Progenitor cell of endocrine pancreas (in vitro differentiated cells): Measurements from ENCODE around the gene CYP2A13. TPM values are rescaled to one million over a fixed set of nuclear protein-coding genes. Genes with fewer than 3 reads are reported as not detected.
"Not testable (repeated sequence)": the region's sequence is repeated elsewhere in the genome, so short reads cannot be mapped to it uniquely, and the experiment has no call there.

Source experiments
- DNase-seq: peaks from one replicate; pipeline ENCODE4 v3.0.0; 2021; ENCODE audit warnings: low spot score; ENCODE audit not compliant: unreplicated experiment
- H3K27ac Mint-ChIP-seq: 2 replicates; pipeline ENCODE4 v1.8.0; 2021; ENCODE audit warnings: mild to moderate bottlenecking, moderate library complexity, mixed read lengths
- H3K27me3 Mint-ChIP-seq: 2 replicates; pipeline ENCODE4 v1.8.0; 2021; ENCODE audit warnings: mixed read lengths
- H3K36me3 Mint-ChIP-seq: 2 replicates; pipeline ENCODE4 v1.8.0; 2022; ENCODE audit warnings: mixed read lengths; ENCODE audit not compliant: insufficient read depth
- H3K4me1 Mint-ChIP-seq: 2 replicates; pipeline ENCODE4 v1.8.0; 2021; ENCODE audit warnings: low read depth, mixed read lengths
- H3K4me3 Mint-ChIP-seq: 2 replicates; pipeline ENCODE4 v1.8.0; 2021; ENCODE audit warnings: low read depth, mild to moderate bottlenecking, moderate library complexity, mixed read lengths
- H3K9me3 Mint-ChIP-seq: 2 replicates; pipeline ENCODE4 v1.8.0; 2021; ENCODE audit warnings: low read depth, mixed read lengths
- CTCF ChIP-seq: fragments of 200-600 bp; sonication (generic); IDR thresholded peaks from one replicate; pipeline ENCODE4 v1.5.0; 2021; ENCODE audit warnings: antibody characterized with exemption, mild to moderate bottlenecking; ENCODE audit not compliant: unreplicated experiment
- total RNA-seq: library from RNA; stranded (reverse); gene quantifications from 2 replicates; pipeline ENCODE4 v1.2.1, GENCODE V29; 2021

CYP2A13 gene
- total RNA-seq, 1 donor from 2014 or later, result 0.17 TPM

DNA sequence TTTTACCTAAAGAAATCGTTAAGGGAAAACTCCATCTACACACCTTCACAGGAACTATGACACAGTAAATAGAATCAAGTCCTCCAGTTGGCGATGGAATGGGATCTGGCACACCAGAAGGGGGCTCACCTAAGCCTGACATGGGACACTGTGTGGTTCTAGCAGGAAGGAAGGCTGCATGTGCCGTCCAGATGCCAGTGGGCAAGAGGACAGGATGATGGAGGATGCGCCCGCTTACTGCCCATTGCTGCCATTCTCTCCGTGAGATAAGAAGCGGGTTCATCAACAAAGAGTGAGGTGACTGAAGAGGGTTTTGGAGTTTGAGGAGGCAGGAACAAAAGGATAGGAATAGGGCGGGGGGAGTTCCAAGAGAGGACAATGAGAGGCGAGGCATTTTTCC is 23.0 kb downstream of the CYP2A13 start:
- peaks cover 6% of the 10 kb centered on the region for H3K9me3 Mint-ChIP-seq
- peaks cover 15% of the 10 kb centered on the region for H3K27me3 Mint-ChIP-seq
- H3K4me3 Mint-ChIP-seq, result no peak overlapping the region

DNA sequence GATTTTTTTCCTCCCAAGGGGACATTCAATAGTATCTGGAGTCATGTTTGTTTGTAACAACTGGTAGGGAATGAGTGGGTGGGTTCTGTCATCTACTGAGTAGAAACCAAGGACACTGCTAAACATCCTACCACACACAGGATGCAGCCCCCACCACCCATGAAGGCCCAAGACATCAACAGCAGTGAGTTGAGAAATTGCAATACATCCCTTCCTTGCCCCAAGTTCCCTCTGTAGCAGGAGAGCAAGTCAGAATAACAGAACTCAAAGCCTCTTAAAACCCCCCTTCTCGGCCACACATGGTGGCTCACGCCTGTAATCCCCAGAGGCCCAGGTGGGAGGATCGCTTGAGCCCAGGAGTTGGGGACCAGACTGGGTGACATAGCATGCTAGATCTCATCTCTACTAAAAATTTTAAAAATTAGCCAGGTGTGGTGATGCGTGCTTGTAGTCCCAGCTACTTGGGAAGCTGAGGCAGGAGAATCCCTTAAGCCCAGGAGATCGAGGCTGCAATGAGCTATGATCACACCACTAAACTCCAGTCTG is 23.6 kb downstream of the CYP2A13 start:
- peaks cover 19% of the 10 kb centered on the region for H3K27me3 Mint-ChIP-seq
- no peak for DNase-seq

More for the DNA sequence above, 23.0 kb downstream of the CYP2A13 start:
- Mint-ChIP-seq H3K27ac (no peak overlapping the region), H3K4me1 (no peaks in the 10 kb centered on the region), H3K36me3 (no peaks in the 10 kb centered on the region)
- no peak for DNase-seq
- TF ChIP-seq CTCF, result no peak

DNA sequence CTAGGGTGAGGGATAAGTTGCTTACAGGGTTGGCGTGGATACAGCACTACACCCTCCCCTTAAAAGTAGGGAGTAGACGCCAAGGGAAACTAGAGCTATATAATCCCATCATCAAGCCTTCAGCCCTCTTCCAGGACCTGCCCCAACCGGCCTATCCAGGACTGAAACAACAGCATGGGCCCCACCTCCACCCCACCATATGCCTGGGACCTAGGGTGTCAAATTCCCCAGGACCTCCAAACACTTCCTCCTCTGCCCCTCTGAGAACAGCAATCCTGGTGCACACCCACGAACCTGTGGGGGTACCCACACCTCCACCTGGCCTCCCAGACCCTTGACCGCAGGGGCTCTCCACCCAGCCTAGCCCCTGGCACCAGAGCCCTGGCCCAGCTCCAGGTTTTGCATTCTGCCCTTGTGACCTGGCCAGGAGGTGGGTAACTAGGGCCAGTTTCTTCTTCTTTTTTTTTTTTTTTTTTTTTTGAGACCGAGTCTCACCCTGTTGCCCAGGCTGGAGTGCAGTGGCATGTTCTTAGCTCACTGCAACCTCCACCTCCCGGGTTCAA is 24.6 kb downstream of the CYP2A13 start:
- Mint-ChIP-seq H3K27ac (no peak overlapping the region), H3K4me3 (no peak overlapping the region), H3K9me3 (peaks cover 6% of the 10 kb centered on the region), H3K36me3 (no peaks in the 10 kb centered on the region), H3K27me3 (peaks cover 24% of the 10 kb centered on the region), H3K4me1 (no peaks in the 10 kb centered on the region)
- no peak for DNase-seq
- TF ChIP-seq CTCF, result no peak

More for the DNA sequence above, 23.6 kb downstream of the CYP2A13 start:
- H3K36me3 Mint-ChIP-seq, result no peaks in the 10 kb centered on the region
- no peak for TF ChIP-seq CTCF
- no peak overlapping the region for H3K4me3 Mint-ChIP-seq
- H3K4me1 Mint-ChIP-seq, result no peaks in the 10 kb centered on the region
- no peak overlapping the region for H3K27ac Mint-ChIP-seq
- peaks cover 6% of the 10 kb centered on the region for H3K9me3 Mint-ChIP-seq

- peaks cover 6% of the 10 kb centered on the region for H3K9me3 Mint-ChIP-seq
- H3K4me1 Mint-ChIP-seq, result no peaks in the 10 kb centered on the region
- no peak within 1 kb of the TSS for H3K27ac Mint-ChIP-seq
- peaks cover 34% of the 10 kb centered on the region for H3K27me3 Mint-ChIP-seq
- no peak within 1 kb of the TSS for H3K4me3 Mint-ChIP-seq
- no peak for TF ChIP-seq CTCF
- no peaks in the 10 kb centered on the region for H3K36me3 Mint-ChIP-seq
- DNase-seq, result no peak
These were observed 25.9 kb downstream of the CYP2A13 start, which contains the start of gene CYP2F1 for GRCh38 chr19:41114132-41114531. CYP2F1 (plus strand) TSS chr19:41114432; CDS start chr19:41116189, 1,757 bp downstream.

GRCh38 chr19:41116261-41116660 is 28.0 kb downstream of the CYP2A13 start:
- DNase-seq, result no peak
- no peak for TF ChIP-seq CTCF
- Mint-ChIP-seq H3K9me3 (peaks cover 6% of the 10 kb centered on the region), H3K4me3 (no peak overlapping the region), H3K27me3 (peaks cover 44% of the 10 kb centered on the region), H3K27ac (no peak overlapping the region), H3K4me1 (no peaks in the 10 kb centered on the region), H3K36me3 (no peaks in the 10 kb centered on the region)

DNA sequence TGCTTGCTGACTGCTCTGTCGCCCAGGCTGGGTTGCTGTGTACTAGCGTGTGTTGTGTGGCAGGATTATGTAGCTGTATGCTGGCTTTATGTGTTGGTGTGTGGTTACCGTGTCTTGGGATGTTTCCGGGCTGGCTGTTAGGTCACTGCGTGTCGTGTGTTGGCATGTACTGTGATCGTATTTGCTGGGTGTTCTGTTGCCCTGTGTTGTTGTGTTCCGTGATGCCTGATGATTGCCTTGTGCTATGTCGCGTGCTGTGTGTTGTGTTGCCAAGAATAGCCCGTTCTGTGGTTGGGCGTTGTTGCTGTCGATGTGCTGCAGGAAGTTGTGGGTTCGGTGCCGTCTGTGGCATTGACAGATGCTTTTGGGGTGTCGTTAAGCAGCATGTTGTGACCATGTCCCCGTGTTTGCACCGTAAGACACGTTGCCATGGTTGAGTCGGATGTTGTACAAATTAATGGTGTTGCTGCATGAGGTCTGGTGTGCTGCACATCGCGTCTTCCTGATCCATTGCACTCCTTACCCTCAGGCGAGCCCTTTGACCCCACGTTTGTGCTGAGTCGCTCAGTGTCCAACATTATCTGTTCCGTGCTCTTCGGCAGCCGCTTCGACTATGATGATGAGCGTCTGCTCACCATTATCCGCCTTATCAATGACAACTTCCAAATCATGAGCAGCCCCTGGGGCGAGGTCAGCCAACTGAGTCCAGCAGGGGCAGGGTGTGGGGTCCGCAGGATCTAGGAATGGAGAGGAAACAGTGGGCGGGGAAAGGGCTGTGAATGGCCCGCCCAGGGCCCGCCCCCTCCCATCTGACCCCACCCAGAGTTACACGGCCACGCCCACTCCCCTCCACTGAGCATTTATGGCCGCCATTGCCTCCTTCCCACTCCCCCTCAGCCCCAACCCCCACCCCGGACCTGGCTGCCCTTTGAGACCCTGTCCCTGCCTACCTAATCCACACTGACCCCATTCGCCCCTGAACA is 33.0 kb downstream of the CYP2A13 start:
- H3K4me1 Mint-ChIP-seq, H3K9me3 Mint-ChIP-seq, DNase-seq, H3K36me3 Mint-ChIP-seq, H3K27ac Mint-ChIP-seq, H3K4me3 Mint-ChIP-seq: not testable (repeated sequence)
- peaks cover 34% of the 10 kb centered on the region for H3K27me3 Mint-ChIP-seq

GRCh38 chr19:41122846-41123245 is 34.6 kb downstream of the CYP2A13 start:
- not testable (repeated sequence) for H3K36me3 Mint-ChIP-seq, H3K4me1 Mint-ChIP-seq, H3K27ac Mint-ChIP-seq, H3K4me3 Mint-ChIP-seq, H3K9me3 Mint-ChIP-seq, DNase-seq
- H3K27me3 Mint-ChIP-seq, result peaks cover 30% of the 10 kb centered on the region
